Measurements from ENCODE around the gene FAM168B.
A peak's percentile ranks its signal among the peaks of the same experiment; 100 is the strongest.

Gene FAM168B

GRCh38 chr2:131048641-131049040, 44.6 kb downstream of the FAM168B start:
- FAIRE-seq (no peak), DNase-seq (ENCODE audit: insufficient read length, low spot score) (no peak)
- no peak for TF ChIP-seq SPI1 (IDR thresholded peaks at IDR 0.05; ENCODE audit: low read depth, low read length)
- no peak for TF ChIP-seq POLR2AphosphoS5 (IDR thresholded peaks at IDR 0.05; ENCODE audit: low read depth, low read length)
- TF ChIP-seq POLR2A (IDR thresholded peaks at IDR 0.05; ENCODE audit: low read depth, low read length) = no peak
- TF ChIP-seq PAX5 (IDR thresholded peaks at IDR 0.05; ENCODE audit: insufficient read depth, low read length, severe bottlenecking) = no peak
- TF ChIP-seq POU2F2 (IDR thresholded peaks at IDR 0.05; ENCODE audit: low read depth, low read length) = no peak
- TF ChIP-seq TAF1 (IDR thresholded peaks at IDR 0.05; ENCODE audit: low read depth, low read length) = no peak

- no peak for TF ChIP-seq POLR2AphosphoS5 (IDR thresholded peaks at IDR 0.05; ENCODE audit: low read depth, low read length)
- no peak for TF ChIP-seq TAF1 (IDR thresholded peaks at IDR 0.05; ENCODE audit: low read depth, low read length)
- TF ChIP-seq SPI1 (IDR thresholded peaks at IDR 0.05; ENCODE audit: low read depth, low read length) = no peak
- TF ChIP-seq PAX5 (IDR thresholded peaks at IDR 0.05; ENCODE audit: insufficient read depth, low read length, severe bottlenecking) = no peak
- no peak for TF ChIP-seq POLR2A (IDR thresholded peaks at IDR 0.05; ENCODE audit: low read depth, low read length)
- TF ChIP-seq POU2F2 (IDR thresholded peaks at IDR 0.05; ENCODE audit: low read depth, low read length) = no peak
- DNase-seq (ENCODE audit: insufficient read length, low spot score) = no peak
- no peak for FAIRE-seq
Observed at GRCh38 chr2:131047920-131048560, 45.2 kb downstream of the FAM168B start.

GRCh38 chr2:131046918-131047652, 46.2 kb downstream of the FAM168B start:
- FAIRE-seq = no peak
- DNase-seq (ENCODE audit: insufficient read length, low spot score) = no peak
- TF ChIP-seq PAX5 (IDR thresholded peaks at IDR 0.05; ENCODE audit: insufficient read depth, low read length, severe bottlenecking) (no peak), POLR2AphosphoS5 (IDR thresholded peaks at IDR 0.05; ENCODE audit: low read depth, low read length) (peak; percentile 64)

- no peak for FAIRE-seq
- no peak for DNase-seq (ENCODE audit: insufficient read length, low spot score)
- TF ChIP-seq PAX5 (IDR thresholded peaks at IDR 0.05; ENCODE audit: insufficient read depth, low read length, severe bottlenecking) (no peak), POLR2AphosphoS5 (IDR thresholded peaks at IDR 0.05; ENCODE audit: low read depth, low read length) (no peak), POU2F2 (IDR thresholded peaks at IDR 0.05; ENCODE audit: low read depth, low read length) (no peak), SPI1 (IDR thresholded peaks at IDR 0.05; ENCODE audit: low read depth, low read length) (no peak), POLR2A (IDR thresholded peaks at IDR 0.05; ENCODE audit: low read depth, low read length) (no peak), TAF1 (IDR thresholded peaks at IDR 0.05; ENCODE audit: low read depth, low read length) (no peak)
Observed at GRCh38 chr2:131046028-131046917, 47.0 kb downstream of the FAM168B start.

- TF ChIP-seq PAX5 (IDR thresholded peaks at IDR 0.05; ENCODE audit: insufficient read depth, low read length, severe bottlenecking) (no peak), POU2F2 (IDR thresholded peaks at IDR 0.05; ENCODE audit: low read depth, low read length) (no peak), SPI1 (IDR thresholded peaks at IDR 0.05; ENCODE audit: low read depth, low read length) (no peak), TAF1 (IDR thresholded peaks at IDR 0.05; ENCODE audit: low read depth, low read length) (no peak), POLR2A (IDR thresholded peaks at IDR 0.05; ENCODE audit: low read depth, low read length) (no peak), POLR2AphosphoS5 (IDR thresholded peaks at IDR 0.05; ENCODE audit: low read depth, low read length) (no peak)
- DNase-seq (ENCODE audit: insufficient read length, low spot score) (no peak), FAIRE-seq (no peak)
Observed at GRCh38 chr2:131045286-131046027, 47.8 kb downstream of the FAM168B start.

- TF ChIP-seq TAF1 (IDR thresholded peaks at IDR 0.05; ENCODE audit: low read depth, low read length) (no peak), SPI1 (IDR thresholded peaks at IDR 0.05; ENCODE audit: low read depth, low read length) (no peak), POLR2AphosphoS5 (IDR thresholded peaks at IDR 0.05; ENCODE audit: low read depth, low read length) (no peak), POU2F2 (IDR thresholded peaks at IDR 0.05; ENCODE audit: low read depth, low read length) (no peak), POLR2A (IDR thresholded peaks at IDR 0.05; ENCODE audit: low read depth, low read length) (no peak), PAX5 (IDR thresholded peaks at IDR 0.05; ENCODE audit: insufficient read depth, low read length, severe bottlenecking) (no peak)
- DNase-seq (ENCODE audit: insufficient read length, low spot score) (no peak), FAIRE-seq (no peak)
Observed at GRCh38 chr2:131044757-131045150, 48.5 kb downstream of the FAM168B start.

GRCh38 chr2:131044075-131044756, 49.0 kb downstream of the FAM168B start:
- FAIRE-seq = no peak
- TF ChIP-seq POLR2AphosphoS5 (IDR thresholded peaks at IDR 0.05; ENCODE audit: low read depth, low read length) = no peak
- TF ChIP-seq PAX5 (IDR thresholded peaks at IDR 0.05; ENCODE audit: insufficient read depth, low read length, severe bottlenecking) = no peak
- no peak for TF ChIP-seq POLR2A (IDR thresholded peaks at IDR 0.05; ENCODE audit: low read depth, low read length)
- TF ChIP-seq TAF1 (IDR thresholded peaks at IDR 0.05; ENCODE audit: low read depth, low read length) = no peak
- no peak for TF ChIP-seq POU2F2 (IDR thresholded peaks at IDR 0.05; ENCODE audit: low read depth, low read length)
- DNase-seq (ENCODE audit: insufficient read length, low spot score) = no peak
